Daoy (cell line): ENCODE data around the gene BMP8A. TPM values are rescaled to one million over a fixed set of nuclear protein-coding genes. Genes with fewer than 3 reads are reported as not detected.
A peak's percentile ranks its signal among the peaks of the same experiment; 100 is the strongest.
"Not testable (repeated sequence)": the region's sequence is repeated elsewhere in the genome, so short reads cannot be mapped to it uniquely, and the experiment has no call there.

Experiments
- DNase-seq: peaks from one replicate; pipeline ENCODE4 v3.0.0-alpha.2; 2015; ENCODE audit warnings: low read depth
- total RNA-seq: library from RNA; depleted of rRNA; stranded (reverse); fragments of >200 nt; shearing (Covaris generic); gene quantifications from 2 replicates; pipeline ENCODE4 v1.2.3, GENCODE V29; 2014

Gene BMP8A
- total RNA-seq, 1 experiment from 2014 or later = not detected

DNA sequence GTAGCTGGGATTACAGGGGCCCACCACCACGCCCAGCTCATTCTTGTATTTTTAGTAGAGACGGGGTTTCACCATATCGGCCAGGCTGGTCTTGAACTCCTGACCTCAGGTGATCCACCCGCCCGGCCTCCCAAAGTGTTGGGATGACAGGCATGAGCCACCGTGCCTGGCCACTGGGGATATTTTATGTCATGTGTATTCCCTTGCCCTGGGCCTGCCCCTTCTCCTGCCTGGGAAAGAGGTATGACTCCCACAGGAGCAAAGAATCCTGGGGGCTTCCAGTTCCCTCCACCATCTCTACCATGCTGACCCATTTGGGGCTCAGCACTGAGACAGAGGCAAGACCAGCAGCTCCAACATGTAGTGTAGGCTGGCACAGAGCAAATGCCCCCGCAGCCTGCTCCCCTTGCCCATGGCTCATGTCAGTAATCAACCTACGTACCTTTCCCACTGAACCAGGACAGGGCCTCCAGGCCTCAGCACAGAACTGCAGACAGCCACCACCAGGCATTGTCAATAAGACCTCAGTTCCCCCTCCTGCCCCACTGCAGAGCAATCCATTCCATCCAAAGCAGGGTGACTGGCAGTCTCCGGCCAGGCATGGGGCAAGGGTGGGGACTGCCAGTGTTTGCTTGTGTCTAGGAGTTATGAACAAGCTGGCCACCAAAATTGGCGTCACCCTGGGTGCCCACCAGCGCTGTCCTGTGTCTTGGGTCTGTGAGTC, 35.2 kb downstream of the BMP8A start:
- DNase-seq = no peak

DNA sequence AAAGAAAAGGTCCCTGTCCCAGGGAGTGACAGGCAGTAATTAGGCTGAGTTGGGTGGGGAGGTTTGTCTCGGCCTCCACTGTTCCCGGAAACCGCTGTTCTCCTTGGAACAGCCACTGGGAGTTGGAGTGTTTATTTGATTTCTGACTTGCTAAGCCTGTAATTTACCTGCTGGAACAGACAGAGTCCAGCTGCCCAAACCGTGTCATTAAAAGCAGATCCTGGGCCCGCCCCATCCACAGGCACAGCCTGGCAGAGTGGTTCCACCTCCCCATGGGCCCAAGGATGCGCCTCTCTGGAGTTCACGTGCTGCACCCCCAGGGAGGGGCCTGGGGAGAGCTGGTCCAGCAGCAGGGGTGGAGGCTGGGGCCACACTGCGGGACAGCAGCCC, 35.7 kb downstream of the BMP8A start:
- not testable (repeated sequence) for DNase-seq

DNA sequence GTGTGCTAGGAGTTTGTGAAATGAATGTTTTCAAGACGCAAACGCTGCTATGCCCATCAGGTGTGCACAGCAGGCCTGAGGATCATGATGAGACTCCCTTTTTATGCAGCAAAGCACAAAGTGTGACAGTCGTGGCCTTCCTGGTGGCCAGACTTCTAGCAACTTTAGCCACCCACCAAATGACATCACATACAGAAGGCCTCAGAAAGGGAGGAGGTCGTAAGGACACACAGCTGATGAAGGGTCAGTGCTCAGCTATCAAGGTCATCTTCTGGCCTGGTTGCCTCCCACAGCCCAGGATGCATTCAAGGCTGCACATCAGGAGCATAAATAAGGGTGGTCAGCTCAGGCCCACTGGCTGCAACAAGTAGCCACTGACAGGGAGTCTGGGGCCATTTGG, 36.6 kb downstream of the BMP8A start:
- no peak for DNase-seq

DNA sequence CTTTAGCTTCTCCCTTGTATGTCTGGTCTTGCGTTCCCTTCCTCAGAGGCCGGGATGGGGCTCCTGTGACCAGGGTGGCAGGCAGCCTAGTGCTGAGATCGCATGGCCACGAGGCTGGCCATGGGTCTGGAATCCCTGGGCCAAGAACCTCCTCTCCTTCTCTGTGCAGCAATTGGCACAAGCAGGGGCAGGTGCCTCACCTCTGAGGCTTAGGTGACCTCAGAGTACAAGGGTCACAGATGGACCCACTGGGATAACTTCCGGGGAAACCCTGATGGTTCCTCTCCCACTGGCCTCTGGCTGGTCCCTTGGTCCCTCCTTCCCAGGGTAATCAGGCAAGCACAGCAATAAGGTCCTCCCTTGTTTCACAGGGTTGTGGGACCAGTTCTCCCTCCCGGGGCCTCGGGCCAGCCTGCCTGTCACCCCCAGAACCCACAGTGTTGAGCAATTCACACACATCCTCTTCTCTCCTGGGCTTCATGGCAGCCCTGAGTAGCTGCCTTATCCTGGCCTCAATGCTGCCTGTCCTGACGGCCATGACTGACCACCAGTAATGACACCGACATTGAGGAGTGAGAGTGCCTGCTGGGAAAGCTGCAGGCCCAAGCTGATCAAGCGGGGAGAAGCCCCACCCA, 38.6 kb downstream of the BMP8A start:
- DNase-seq = no peak

DNA sequence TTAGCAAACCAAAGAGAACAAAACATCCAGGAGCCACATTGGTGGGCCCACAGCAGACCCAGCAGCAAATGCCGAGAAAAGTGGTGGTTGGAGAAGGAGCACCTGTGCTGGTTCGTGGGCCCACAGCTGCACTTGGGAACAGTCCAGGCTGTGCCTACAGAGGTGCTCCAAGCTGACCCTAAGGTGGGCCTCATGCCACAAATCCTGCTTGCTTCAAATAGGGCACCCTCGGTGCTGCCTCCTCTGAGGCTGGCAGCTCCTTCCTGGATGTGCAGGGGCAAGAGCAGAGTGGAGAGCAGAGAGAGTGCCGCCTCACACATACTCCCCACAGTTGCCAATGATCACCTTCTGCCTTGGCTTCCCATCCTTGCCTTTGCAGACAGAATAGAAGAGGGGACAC, 40.1 kb downstream of the BMP8A start:
- no peak for DNase-seq

DNA sequence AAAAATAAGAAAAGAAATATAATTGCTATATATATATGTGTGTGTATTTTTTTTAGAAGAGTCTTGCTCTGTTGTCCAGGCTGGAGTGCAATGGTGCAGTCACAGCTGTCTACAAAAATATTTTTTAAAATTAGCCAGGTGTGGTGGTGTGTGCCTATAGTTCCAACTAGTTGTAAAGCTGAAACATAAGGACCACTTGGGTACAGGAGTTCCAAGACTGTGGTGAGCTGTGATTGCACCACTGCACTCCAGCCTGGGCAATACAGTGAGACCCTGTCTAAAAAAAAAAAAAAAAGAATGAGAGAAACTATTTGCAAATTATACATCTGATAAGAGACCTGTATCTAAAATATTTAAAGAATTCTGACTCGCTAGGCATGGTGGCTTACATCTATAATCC, 42.0 kb downstream of the BMP8A start:
- DNase-seq = no peak

DNA sequence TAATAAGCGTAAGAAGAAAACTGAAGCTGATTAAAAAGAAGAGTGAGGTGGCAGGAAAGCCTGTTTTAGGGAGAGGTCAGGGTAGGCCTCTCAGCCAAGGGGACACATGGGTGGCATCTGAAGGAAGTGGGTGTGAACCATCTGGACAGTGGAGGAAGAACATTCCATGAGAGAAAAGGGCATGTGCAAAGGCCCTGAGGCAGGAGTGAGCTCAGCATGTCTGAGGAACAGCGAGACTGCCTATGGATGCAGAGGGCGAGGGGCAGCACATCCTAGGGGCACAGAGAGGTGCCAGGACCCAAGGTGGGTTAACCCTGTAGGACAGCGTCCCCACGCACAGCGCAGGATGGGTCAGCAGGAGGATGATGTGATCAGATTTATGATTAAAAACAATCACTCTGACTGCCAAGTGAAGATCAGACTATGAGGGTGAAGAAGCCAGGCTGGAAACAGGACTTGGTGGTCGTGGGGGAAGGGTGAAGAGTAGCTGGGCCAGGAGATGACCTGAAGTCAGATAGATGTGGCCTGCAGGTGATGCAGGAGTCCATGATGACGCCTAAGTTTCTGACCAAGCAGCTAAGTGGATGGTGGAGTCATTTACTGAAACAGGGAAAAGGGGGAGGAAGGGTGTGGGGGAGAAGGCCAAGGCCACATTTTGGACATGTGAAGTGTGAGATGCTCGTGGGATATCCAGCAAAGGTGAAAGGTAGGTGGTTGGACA, 47.3 kb downstream of the BMP8A start:
- DNase-seq = no peak

DNA sequence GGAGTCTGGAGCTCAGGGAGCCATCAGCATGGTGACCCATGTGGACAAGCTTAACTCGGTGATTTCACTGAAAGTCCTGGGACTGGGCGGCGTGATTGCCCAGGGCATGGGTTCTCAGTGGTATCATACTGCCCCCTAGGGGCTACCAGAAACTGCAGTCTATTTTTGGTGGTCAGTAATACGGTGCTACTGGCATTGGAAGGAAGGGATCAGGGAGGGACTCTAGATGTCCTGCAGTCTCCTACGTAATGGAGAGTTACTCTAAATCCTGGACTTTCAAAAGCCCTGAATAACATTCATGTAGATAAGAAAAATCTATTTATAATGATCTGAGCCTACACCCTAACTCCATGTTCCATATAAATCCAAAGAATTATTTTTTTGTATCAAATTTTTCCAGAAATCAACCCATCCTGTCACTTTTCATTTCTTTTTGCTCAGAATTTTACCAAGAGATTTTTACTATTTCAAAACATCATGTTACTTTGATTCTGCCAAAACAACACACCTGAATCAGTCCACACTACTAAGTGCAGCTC, 47.9 kb downstream of the BMP8A start:
- peak; percentile 68 for DNase-seq

DNA sequence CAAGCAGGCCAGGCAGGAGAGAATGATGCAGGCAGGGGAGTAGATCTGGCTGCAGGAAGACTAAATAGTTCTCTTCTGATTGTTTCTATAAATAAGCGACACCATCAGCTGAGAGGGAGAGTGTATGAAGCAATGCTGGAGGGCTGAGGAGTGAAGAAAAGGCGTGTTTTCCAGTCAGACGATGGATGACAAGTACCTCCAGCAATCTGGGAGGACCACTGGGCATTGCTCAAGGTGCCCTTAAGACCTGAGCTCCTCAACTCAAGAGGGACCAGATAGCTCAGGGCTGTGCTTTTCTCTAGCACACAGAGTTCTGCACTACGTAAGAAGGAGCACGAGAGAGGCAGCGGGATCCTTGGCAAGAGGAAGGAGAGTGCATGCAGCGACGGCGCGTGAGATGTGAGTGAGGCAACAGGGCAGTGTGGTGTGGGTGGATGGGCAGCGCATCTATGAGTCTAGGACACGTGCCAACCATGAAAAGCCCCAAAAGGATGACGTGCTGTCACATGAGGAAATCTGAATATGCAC, 49.1 kb downstream of the BMP8A start:
- DNase-seq = peak; percentile 27

DNA sequence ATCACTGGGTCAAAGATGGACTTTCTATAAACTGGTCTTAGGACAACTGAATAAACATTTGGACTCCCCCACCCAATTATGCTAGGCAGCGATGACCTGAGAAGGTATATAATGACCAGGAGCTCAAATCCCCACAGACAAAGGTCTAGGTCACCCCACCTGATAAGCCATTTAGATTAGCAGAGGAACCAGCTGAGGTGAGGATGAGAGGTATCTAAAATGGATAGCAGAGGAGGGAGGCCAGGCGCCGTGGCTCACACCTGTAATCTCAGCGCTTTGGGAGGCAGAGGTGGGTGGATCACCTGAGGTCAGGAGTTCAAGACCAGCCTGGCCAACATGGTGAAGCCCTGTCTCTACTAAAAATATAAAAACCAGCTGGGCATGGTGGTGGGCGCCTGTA, 51.5 kb downstream of the BMP8A start:
- DNase-seq = no peak

DNA sequence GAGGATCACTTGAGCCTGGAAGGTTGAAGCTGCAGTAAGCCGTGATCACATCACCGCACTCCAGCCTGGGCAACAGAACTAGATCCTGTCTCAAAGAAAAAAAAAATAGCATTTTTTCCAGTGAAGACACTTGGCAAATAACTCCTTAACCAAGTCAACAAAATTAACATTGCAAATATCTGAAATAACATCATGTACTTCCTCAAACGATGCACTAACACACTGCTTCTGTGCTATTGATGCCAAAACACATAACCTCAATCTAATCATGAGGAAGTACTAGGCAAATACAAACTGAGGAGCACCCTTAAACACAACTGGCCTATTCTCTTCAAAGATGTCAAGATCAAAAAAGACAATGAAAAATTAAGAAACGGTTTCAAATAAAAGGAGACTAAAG, 52.9 kb downstream of the BMP8A start:
- no peak for DNase-seq

DNA sequence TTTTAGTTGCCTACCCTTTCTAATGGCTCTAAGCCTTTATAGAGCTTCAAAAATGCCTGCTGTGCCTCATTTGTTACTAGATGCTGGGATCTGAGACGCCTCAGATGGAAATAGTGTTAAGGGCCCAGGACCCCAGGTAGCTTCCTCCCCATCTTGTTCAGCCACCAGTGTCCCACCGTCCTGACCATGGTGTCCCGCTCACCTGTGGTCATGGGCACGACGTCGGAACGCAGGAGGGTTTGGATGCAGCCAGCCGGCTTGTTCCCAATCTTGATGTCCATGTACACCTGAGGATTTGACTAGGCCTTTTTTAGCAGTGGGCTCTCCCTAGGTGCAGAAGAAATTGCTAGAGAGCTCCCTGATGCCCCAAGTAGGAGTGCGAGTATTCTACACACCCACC, 54.1 kb downstream of the BMP8A start:
- no peak for DNase-seq

DNA sequence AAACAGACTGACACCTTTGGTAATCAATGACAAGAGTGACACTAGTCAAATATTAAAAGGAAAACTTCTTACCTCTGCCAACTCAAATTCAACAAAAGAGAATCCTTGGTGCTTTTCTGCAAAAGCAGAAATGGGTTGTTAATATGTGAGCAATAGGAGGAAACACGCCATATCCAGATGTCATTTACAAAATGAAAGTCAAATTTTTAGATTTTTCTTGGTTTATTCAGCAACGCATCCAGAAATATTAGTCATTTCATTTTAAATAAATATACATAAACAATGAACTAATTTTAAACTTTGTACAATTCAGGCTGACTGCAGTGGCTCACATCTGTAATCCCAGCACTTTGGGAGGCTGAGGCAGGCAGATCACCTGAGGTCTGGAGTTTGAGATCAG, 62.8 kb downstream of the BMP8A start:
- DNase-seq = no peak

DNA sequence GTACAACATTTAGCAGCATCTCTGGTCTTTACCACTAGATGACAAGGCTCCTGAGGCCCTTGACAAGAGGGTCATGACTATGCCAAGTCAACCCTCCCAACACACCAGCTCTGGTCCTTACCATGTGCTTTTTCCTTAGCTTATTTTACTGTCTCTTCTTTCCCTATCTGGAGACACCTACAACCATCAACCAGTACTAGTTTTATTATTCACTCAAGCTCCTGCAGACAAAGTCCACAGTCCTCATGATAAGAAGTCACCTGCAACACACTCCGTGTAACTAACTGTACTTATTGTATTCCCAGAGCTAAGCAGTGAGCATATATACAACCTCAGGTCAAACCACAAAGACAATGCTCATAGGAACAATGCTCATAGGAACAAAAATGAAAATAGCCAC, 69.8 kb downstream of the BMP8A start:
- DNase-seq = no peak

DNA sequence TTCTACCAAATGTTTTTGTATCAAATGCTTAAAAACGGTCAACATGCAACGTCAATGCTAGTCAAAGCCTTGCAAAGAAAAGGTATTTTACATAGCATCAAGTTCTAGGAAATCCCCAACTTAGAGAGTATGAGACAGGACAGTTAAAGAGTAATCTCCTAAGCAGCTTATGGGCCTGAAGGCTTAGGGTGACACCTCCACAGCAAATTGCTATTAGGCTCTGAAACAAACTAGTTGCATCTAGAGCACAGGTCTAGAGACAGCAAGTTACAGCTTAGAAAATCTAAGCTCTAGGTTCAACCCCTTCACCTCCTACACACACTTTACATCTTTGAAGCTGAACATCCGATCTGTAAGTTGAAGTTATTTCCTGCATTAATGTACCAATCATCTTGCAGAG, 71.5 kb downstream of the BMP8A start:
- DNase-seq = no peak

DNA sequence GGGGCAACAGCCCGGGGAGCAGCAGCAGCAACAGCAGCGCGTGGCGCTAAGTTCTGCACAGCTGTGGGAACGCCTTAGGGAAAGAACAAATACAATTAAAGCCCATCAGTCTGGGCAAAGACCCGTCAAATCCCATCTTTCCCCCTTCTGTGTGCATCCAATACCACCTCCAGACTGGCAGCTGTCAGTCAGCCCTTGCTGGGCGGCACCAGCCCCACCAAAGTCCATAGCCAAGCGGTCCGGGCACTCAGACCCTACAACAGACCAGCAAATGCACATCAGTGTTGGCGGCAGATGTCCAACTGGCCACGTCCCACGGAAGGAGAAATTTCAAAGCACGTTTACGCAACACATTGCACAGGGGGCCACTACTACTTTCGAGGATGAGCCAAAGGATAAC, 72.2 kb downstream of the BMP8A start:
- DNase-seq = no peak

DNA sequence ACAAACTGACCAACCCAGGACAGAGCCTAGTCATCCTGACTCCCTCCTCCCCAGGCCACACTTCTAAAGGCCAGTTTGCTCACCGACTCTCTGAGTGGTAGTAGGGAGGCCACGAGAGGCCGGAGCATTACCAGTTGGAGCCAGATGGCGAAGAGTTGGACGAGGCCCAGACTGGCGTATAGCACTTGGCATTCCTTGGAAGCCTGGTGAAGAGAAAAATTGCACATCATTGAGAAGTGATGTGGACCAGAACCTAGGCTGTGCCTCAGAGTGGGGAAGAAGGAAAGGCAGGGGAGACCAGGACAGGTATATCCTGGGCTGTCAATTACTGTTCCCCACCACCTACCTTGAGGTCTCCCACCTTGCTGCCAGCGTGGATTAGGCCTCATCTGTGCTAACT, 72.9 kb downstream of the BMP8A start:
- DNase-seq = no peak

DNA sequence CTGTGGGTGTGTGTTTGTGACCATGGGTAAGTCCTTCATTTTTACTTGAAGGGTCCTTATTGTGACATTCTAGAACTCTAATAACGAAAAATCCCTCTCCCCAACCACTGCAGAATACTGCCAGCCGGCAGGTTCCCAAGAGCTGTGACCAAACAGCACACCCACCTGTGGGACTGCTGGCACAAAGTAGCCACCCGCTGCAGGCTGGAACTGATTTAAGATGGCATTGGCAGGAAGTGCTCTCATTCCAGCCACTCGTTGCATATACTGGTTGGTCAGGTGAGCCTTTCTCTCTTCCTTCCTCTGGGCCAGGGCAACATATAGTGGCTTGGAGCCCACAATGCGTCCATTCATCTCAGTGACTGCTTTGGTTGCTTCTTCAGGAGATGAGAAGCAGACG, 73.5 kb downstream of the BMP8A start:
- DNase-seq = no peak

DNA sequence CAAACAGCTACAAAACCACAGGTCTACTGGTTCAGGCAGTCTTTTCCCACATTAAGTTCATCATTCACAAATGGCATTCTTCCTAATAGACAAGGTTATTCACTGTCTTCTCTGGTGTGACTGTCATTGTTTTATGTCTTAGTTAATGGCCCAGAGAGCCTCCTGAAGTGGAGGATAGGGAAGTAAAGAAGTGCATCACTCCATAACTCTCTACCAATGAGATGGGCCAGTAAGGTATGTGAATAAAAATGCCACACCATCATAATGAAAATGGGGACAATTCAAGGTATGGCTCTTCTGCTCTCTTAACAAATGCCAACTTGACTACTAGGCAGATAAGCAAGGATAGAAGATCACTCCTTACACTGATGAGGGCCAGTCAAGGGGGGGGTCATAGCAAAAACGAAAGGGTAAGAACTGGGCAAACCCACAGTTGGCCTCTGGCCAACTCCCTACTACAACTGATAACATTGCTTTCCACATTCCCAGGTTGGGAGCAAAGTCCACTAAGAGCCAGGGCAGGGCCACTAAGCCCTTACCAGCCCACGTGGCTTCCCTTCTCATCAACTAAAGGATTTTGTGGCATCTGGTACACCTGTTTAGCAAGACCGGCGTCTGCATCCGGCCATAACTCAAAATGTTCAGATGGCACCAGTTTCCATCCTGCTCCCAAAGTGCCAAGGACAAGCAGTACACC, 75.2 kb downstream of the BMP8A start:
- DNase-seq = no peak

DNA sequence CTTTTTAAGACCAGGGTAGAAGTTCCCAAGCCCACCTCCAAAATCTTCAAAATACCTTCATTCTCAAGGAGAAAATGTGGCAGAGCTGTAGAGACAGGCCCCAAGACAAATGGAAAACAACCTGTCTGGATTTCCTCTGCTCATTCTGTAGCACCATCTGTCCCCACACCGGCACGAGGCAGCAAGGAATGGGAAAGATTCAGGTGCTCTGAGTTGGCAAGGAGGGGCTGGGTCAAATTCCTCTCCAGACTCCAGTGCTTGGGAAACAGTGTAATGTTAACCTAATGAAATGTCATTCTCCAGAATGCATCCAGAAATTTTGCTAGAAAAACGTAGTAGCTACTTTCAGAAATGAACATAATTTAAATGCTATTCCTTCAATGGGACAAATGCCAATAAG, 75.9 kb downstream of the BMP8A start:
- no peak for DNase-seq

DNA sequence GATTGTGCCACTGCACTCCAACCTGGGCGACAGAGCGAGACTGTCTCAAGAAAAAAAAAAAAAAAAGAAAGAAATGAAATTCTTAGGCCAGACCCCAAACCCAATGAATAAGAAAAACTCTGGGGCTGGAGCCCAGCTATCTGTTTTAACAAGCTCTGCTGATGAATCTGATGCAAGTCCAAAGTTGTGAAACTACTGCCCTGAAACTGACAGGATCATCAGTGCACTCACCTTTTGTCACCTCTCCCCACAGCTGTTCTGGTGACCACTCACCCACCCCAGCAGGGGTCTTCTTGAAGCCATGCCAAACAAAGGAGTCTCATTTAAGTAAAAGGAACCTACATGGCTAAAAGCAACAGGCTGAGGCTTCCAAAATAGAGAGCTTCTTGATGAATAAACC, 76.8 kb downstream of the BMP8A start:
- no peak for DNase-seq

DNA sequence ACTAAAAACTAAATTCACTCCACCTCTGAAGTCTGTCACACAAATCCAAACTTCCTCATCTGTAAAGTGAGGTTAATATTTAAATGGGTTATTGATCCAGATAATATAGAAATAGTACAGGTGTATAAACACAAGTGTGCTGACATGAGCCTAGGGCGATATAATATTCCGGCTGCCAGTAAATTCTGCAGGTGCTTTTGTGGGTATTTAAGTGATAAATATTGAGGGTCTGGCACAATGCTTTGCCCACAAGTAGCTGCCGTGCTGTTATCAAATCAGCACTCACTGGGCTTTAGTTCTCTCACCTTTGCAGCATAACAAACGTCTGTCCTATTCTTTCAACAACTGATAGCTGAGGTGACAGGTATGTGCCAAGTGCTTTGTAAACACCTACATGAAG, 77.6 kb downstream of the BMP8A start:
- no peak for DNase-seq
